IPS-15b (cell line): Measurements from ENCODE around the gene PCDH10.
"Not testable (repeated sequence)": the region's sequence is repeated elsewhere in the genome, so short reads cannot be mapped to it uniquely, and the experiment has no call there.

Experiments used
- H3K27me3 ChIP-seq: one replicate; pipeline ENCODE4 v1.6.1; 2013; ENCODE audit warnings: low read length; ENCODE audit not compliant: control insufficient read depth, insufficient read depth
- H3K36me3 ChIP-seq: one replicate; pipeline ENCODE4 v1.6.1; 2013; ENCODE audit warnings: low read length; ENCODE audit not compliant: control insufficient read depth, insufficient read depth
- H3K4me1 ChIP-seq: one replicate; pipeline ENCODE4 v1.6.1; 2013; ENCODE audit warnings: mild to moderate bottlenecking, low read length; ENCODE audit not compliant: control insufficient read depth, insufficient read depth
- H3K4me3 ChIP-seq: one replicate; pipeline ENCODE4 v1.5.1; 2013; ENCODE audit warnings: low read depth, low read length
- H3K9ac ChIP-seq: one replicate; pipeline ENCODE4 v1.6.1; 2013; ENCODE audit warnings: low read depth, mild to moderate bottlenecking, low read length
- H3K9me3 ChIP-seq: one replicate; pipeline ENCODE4 v1.6.1; 2013; ENCODE audit warnings: mild to moderate bottlenecking, low read length; ENCODE audit not compliant: control insufficient read depth, insufficient read depth

Gene PCDH10

DNA sequence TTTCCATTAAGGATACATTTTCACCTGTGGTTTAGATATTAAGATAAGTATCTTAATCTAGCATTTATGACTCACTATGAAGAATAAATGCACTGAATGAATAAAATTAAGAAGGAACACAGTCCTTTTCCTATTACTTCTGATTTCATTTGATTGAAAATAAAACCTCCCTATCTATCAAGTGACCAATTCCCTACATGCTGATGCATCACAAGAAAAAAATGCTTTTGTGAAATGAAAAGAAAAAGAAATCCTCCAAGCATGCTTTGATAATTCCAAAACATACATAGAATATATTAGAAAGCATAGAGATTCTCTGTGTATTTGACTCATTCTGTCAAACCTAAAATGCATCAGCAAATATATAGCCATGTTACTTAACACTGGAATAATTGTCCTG is 37.1 kb downstream of the PCDH10 start:
- Histone ChIP-seq H3K27me3 (no peaks in the 10 kb centered on the region), H3K9ac (no peak overlapping the region), H3K9me3 (no peaks in the 10 kb centered on the region), H3K36me3 (no peaks in the 10 kb centered on the region), H3K4me1 (no peaks in the 10 kb centered on the region), H3K4me3 (no peak overlapping the region)

DNA sequence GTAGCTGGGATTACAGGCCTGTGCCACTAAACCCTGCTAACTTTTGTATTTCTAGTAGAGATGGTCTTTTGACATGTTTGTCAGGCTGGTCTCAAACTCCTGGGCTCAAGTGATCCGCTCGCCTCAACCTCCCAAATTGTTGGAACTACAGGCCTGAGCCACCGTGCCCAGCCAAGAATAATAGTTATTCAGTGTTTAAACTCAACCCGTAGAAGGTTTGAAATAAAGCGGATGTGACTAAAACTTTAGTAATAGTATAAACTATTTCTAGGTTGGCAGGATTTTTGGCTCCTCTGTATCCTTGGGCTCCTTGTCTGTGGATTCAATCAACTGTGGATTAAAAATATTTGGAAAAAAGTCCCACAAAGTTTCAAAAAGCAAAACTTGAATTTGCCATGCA is 37.8 kb downstream of the PCDH10 start:
- H3K4me3 ChIP-seq, result no peak overlapping the region
- no peak overlapping the region for H3K9ac ChIP-seq
- no peaks in the 10 kb centered on the region for H3K27me3 ChIP-seq
- no peaks in the 10 kb centered on the region for H3K36me3 ChIP-seq
- H3K9me3 ChIP-seq, result no peaks in the 10 kb centered on the region
- no peaks in the 10 kb centered on the region for H3K4me1 ChIP-seq

DNA sequence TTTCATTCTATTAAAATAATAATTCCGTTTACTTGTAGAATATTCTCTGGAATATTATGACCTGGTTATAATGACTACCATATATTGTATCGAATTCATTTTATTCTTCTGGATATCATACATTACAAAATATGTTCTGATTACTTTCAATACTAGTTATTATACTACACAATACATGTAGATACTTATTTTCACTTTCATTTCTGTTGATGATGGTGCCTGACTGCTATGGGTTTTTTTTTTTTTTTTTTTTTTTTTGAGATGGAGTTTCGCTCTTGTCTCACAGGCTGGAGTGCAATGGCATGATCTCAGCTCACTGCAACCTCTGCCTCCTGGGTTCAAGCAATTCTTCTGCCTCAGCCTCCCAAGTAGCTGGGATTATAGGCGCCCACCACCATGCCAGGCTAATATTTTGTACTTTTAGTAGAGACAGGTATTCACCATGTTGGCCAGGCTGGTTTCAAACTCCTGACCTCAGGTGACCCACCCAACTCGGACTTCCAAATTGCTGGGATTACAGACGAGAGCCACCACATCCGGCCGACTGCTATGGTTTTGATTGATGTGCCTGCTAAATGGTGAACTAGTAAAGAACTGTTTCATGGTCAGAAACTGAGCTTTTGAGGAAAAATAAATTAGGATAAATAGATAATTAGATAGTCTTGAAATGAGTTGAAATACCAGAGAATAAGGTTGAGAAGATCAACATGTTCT is 39.5 kb downstream of the PCDH10 start:
- no peaks in the 10 kb centered on the region for H3K9me3 ChIP-seq
- no peak overlapping the region for H3K9ac ChIP-seq
- no peaks in the 10 kb centered on the region for H3K36me3 ChIP-seq
- no peaks in the 10 kb centered on the region for H3K27me3 ChIP-seq
- no peak overlapping the region for H3K4me3 ChIP-seq
- H3K4me1 ChIP-seq, result no peaks in the 10 kb centered on the region

DNA sequence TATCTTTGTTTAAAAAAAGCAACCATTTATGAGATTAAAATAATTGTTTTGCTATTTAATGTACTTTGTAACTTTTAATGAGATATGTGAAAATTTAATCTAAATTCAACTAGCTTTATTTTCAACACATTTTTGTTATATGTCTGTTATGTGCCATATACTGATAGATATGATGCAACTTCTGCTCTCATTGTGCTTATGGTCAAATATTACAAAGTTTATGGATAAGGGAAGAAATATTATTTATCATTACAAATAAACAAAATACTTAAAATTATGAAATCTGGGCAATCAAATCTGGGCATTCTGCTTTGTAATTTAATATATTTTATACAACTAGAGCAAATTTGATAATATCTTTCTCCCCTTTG is 40.0 kb downstream of the PCDH10 start:
- Histone ChIP-seq H3K9ac (no peak overlapping the region), H3K36me3 (no peaks in the 10 kb centered on the region), H3K4me3 (no peak overlapping the region)

DNA sequence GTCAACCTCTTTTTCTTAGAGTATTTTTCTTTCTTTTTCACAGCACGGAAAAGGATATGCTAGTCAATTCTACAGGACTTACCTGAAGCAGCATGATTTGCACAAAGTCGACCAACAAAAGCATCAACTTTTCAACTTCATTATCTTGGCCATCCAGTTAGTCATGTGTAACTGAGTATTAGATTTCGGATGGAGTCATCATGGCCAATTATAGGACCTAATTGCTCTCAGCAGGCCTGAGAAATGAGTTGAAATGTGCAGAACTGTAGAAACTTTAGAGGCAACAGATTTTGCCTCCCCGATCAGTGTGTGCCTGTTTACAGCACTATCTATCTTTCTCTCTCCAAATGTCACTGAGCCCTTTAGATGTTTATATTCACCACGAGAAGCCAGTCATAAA is 41.0 kb downstream of the PCDH10 start:
- H3K27me3 ChIP-seq, result no peaks in the 10 kb centered on the region
- no peaks in the 10 kb centered on the region for H3K36me3 ChIP-seq
- no peaks in the 10 kb centered on the region for H3K9me3 ChIP-seq
- H3K4me3 ChIP-seq, result no peak overlapping the region
- no peak overlapping the region for H3K9ac ChIP-seq
- H3K4me1 ChIP-seq, result no peaks in the 10 kb centered on the region

More for the DNA sequence above, 40.0 kb downstream of the PCDH10 start:
- no peaks in the 10 kb centered on the region for H3K4me1 ChIP-seq
- H3K27me3 ChIP-seq, result no peaks in the 10 kb centered on the region
- H3K9me3 ChIP-seq, result no peaks in the 10 kb centered on the region

DNA sequence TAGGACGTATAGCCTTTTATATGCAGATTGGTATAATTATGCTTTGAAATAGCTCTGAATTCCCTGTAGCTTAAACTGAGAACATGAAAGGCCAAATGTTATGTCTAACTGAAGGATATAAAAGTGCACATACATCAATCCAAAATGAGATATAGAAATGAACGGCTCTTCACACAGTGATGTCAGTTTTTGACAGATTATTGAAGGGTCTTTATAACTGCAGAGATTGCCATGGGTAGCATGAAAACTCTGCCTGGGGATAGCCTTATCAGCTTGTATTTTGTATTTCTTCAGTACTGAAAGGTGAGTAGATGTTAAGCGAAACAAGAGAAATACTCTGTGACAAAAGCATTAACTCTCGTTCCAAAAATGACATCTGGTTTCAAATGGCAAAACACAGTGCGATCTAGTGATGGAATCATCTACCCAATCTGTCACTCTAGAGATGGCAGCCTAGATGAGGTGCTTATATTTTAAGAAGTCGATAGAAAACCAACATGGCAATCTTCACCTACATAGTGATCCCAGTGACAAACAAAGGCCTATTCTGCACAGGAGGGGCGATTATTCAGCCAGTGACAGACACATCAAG is 59.7 kb downstream of the PCDH10 start:
- no peaks in the 10 kb centered on the region for H3K4me1 ChIP-seq
- no peaks in the 10 kb centered on the region for H3K36me3 ChIP-seq
- H3K9me3 ChIP-seq, result no peaks in the 10 kb centered on the region
- H3K27me3 ChIP-seq, result no peaks in the 10 kb centered on the region
- H3K9ac ChIP-seq, result no peak overlapping the region
- no peak overlapping the region for H3K4me3 ChIP-seq

DNA sequence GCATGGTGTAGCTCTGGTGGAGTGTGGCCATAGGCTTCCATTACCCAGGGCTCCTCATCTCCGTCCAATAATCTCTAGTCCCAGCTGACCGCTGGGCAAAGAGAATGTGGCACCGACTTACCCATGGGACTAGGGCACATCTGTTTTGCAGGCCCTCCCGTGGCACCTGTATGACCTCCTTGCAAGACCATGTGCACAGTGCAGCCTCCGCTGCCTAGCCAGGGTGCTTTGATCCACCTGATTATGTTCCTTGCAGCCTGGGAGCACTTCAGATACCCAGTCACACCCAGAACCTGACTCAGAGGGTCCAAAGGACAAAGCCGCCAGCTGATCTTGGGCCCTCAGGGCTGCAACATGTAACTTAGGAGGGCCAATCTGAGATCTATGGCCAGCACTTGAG is 84.8 kb downstream of the PCDH10 start:
- Histone ChIP-seq H3K9me3 (peaks cover 3% of the 10 kb centered on the region), H3K9ac (no peak overlapping the region), H3K4me3 (no peak overlapping the region), H3K27me3 (no peaks in the 10 kb centered on the region), H3K36me3 (no peaks in the 10 kb centered on the region), H3K4me1 (no peaks in the 10 kb centered on the region)

DNA sequence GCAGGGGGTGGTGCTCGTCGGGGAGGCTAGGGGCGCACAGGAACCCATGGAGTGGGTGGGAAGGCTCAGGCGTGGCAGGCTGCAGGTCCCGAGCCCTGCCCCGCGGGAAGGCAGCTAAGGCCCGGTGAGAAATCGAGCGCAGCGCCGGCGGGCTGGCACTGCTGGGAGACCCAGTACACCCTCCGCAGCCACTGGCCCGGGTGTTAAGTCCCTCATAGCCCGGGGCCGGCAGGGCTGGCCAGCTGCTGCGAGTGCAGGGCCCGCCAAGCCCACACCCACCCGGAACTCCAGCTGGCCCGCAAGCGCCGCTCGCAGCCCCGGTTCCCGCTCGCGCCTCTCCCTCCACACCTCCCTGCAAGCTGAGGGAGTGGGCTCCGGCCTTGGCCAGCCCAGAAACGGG is 91.4 kb downstream of the PCDH10 start:
- not testable (repeated sequence) for H3K36me3 ChIP-seq, H3K4me1 ChIP-seq, H3K9ac ChIP-seq, H3K27me3 ChIP-seq, H3K9me3 ChIP-seq, H3K4me3 ChIP-seq
